Measurements from ENCODE around the gene BTBD8. TPM values are rescaled to one million over a fixed set of nuclear protein-coding genes. Genes with fewer than 3 reads are reported as not detected.

Gene BTBD8
- total RNA-seq, 1 donor from 2014 or later = 1.0 TPM

DNA sequence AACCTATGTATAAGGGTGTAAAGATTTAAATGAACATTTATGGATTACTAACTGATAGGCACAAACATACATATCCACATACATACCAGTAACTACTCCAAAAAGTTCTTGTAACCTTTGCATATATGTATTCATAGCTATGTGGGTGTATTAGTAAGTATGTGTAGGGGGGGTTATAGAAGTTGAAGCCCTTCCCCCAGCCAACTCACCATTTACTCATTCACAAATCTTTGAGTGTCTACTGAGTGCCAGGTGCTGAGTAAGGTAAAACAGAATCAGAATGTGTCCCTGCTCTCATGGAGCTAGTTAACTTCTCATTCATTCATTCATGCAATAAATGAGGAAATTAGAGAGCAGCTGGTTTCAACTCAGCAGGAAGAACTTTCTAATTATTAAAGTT lies 138.9 kb downstream of the BTBD8 start:
- DNase-seq (ENCODE audit: low spot score) = no peak
- H3K9me3 Mint-ChIP-seq = no peaks in the 10 kb centered on the region
- H3K27ac Mint-ChIP-seq = no peak overlapping the region
- no peak overlapping the region for H3K4me3 Mint-ChIP-seq
- no peaks in the 10 kb centered on the region for H3K36me3 Mint-ChIP-seq (ENCODE audit: low read depth)
- no peaks in the 10 kb centered on the region for H3K4me1 Mint-ChIP-seq (ENCODE audit: low read depth)
- H3K27me3 Mint-ChIP-seq (ENCODE audit: insufficient read depth) = no peaks in the 10 kb centered on the region
- intact Hi-C loops (cut with micrococcal nuclease) = no loop called here

DNA sequence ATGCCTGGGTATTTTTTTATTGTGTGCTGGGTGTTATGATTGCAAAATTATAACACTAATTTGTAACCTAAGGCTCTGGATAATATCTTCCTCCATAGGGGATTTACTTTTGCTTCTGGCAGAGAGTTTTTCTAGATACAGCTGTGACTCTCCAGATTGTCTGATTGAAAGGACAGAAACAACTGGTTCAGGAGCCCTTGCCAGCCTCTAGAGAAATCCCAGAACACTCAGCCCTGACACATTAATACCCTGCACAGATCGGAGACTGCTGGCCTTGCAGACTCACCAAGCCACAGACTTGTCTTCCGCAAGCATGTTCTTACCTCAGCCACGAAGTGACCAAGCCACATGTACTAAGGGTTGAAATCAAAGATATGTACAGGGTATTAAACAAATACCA lies 148.3 kb downstream of the BTBD8 start:
- intact Hi-C loops (cut with micrococcal nuclease) = no loop called here
- Mint-ChIP-seq H3K9me3 (no peaks in the 10 kb centered on the region), H3K4me3 (no peak overlapping the region), H3K36me3 (ENCODE audit: low read depth) (no peaks in the 10 kb centered on the region), H3K27ac (no peak overlapping the region), H3K27me3 (ENCODE audit: insufficient read depth) (peaks cover 4% of the 10 kb centered on the region), H3K4me1 (ENCODE audit: low read depth) (no peaks in the 10 kb centered on the region)
- DNase-seq (ENCODE audit: low spot score) = no peak

DNA sequence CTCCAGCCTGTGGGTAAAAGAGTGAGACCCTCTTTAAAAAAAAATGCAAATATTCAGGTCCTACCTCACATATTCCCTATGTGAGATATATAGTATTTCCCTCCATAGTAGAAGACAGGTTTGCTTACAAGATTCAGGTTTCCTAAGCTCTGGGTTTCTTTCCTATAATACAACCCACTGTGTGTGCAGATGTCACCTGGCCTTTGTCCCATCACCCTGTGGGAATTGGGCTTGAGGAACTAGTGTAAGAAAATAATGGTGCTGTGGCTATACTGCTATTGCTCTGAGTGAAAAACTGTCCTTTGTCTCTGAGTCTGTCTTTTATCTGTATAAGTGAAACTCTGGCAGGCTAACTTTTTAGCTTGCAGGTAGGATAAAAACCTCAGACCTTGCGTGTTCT lies 150.6 kb downstream of the BTBD8 start:
- Mint-ChIP-seq H3K9me3 (no peaks in the 10 kb centered on the region), H3K4me3 (no peak overlapping the region), H3K27me3 (ENCODE audit: insufficient read depth) (peaks cover 4% of the 10 kb centered on the region), H3K36me3 (ENCODE audit: low read depth) (no peaks in the 10 kb centered on the region), H3K4me1 (ENCODE audit: low read depth) (no peaks in the 10 kb centered on the region), H3K27ac (no peak overlapping the region)
- intact Hi-C loops (cut with micrococcal nuclease) = no loop called here
- DNase-seq (ENCODE audit: low spot score) = no peak

Other genes starting within 250 kb of the BTBD8 start
- 8.9 and 11.8 TPM in 2 replicates for gene TGFBR3, start 194.2 kb upstream of the BTBD8 start, total RNA-seq
- gene BRDT, start 130.9 kb upstream of the BTBD8 start, total RNA-seq = not detected in 2 replicates
- gene EPHX4, start 50.4 kb upstream of the BTBD8 start, total RNA-seq = 1.0 and 1.2 TPM in 2 replicates
- not detected in 2 replicates for gene SETSIP, start 4.9 kb upstream of the BTBD8 start, total RNA-seq
- not detected in 2 replicates for gene C1orf146, start 137.6 kb downstream of the BTBD8 start, total RNA-seq
- 29.2 and 29.7 TPM in 2 replicates for gene GLMN, start 218.6 kb downstream of the BTBD8 start, total RNA-seq
- gene RPAP2, start 218.7 kb downstream of the BTBD8 start, total RNA-seq = 42.0 and 44.8 TPM in 2 replicates

Measured in activated T-helper 1 cell treated with anti-CD3 and anti-CD28 coated beads, Interleukin-12 subunit alpha, Interleukin-12 subunit beta, Interleukin-2, Interleukin-4 antibody, amounts not matched to agents 30 ng/mL and 10 ng/mL and 1 ng/mL, durations not matched to agents 14 hours and 24 hours and 36 hours (primary cell).